Fibroblast of lung (primary cell): ENCODE measurements around the gene XCR1.

ENCODE experiments used
- EZH2 ChIP-seq: IDR thresholded peaks from 2 replicates; pipeline ENCODE4 v1.5.1; 2012; ENCODE audit warnings: low read length, control low read depth, mild to moderate bottlenecking; ENCODE audit errors: missing control alignments
- TF ChIP-seq, protein P1 (sequence below), 2 donors: IDR thresholded peaks in 1 of 2; conservative IDR thresholded peaks in 1 of 2; 1 replicate in 1 of 2; 2 replicates in 1 of 2; pipeline ENCODE4 v1.5.1; 2011 to 2012; ENCODE audit warnings: low read length in 2 of 2, control low read depth in 1 of 2, inconsistent platforms in 1 of 2, low read depth in 1 of 2, mild to moderate bottlenecking in 1 of 2

DNA sequence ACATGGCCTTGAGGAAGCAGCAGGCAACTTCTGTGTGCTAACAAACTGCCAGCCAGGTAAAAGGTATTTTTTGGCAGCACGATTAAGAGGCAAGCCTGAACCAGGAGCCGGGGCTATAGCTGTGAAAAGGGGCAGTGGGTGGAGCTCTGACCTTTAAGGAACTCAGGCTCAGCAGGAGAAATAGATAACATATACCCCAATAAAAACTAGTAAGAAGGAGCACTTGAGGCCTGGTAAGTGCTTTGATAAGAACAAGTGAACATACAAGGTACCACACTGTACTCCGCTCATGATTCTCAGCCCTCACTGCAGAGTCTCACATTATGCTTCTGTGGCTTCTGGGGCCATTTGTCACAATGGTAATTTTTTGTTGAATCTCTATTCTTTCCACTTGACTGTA is 37.1 kb downstream of the XCR1 start:
- TF ChIP-seq, protein P1, sequence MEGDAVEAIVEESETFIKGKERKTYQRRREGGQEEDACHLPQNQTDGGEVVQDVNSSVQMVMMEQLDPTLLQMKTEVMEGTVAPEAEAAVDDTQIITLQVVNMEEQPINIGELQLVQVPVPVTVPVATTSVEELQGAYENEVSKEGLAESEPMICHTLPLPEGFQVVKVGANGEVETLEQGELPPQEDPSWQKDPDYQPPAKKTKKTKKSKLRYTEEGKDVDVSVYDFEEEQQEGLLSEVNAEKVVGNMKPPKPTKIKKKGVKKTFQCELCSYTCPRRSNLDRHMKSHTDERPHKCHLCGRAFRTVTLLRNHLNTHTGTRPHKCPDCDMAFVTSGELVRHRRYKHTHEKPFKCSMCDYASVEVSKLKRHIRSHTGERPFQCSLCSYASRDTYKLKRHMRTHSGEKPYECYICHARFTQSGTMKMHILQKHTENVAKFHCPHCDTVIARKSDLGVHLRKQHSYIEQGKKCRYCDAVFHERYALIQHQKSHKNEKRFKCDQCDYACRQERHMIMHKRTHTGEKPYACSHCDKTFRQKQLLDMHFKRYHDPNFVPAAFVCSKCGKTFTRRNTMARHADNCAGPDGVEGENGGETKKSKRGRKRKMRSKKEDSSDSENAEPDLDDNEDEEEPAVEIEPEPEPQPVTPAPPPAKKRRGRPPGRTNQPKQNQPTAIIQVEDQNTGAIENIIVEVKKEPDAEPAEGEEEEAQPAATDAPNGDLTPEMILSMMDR (conservative IDR thresholded peaks at IDR 0.05 in 1 of 2, IDR thresholded peaks at IDR 0.05 in 1 of 2; ENCODE audit: low read depth in 1 of 2, low read length in 2 of 2), result no peak
- no peak for TF ChIP-seq EZH2
